Upper lobe of right lung (tissue), 1 donor: ENCODE measurements around the gene F3. TPM values are rescaled to one million over a fixed set of nuclear protein-coding genes. Genes with fewer than 3 reads are reported as not detected.

ENCODE experiments used
- ATAC-seq: fragments of 200-7000 bp; cut with Tn5 transposase; one replicate; pipeline ENCODE4 v1.9.1; 2020; ENCODE audit warnings: mild to moderate bottlenecking, moderate library complexity
- DNase-seq: peaks from one replicate; pipeline ENCODE4 v3.0.0-alpha.2; 2020
- H3K27ac ChIP-seq: fragments of 200-600 bp; one replicate; pipeline ENCODE4 v1.8.0; 2022
- H3K27me3 ChIP-seq: fragments of 200-600 bp; one replicate; pipeline ENCODE4 v1.8.0; 2022; ENCODE audit warnings: mild to moderate bottlenecking
- H3K36me3 ChIP-seq: fragments of 200-600 bp; one replicate; pipeline ENCODE4 v1.8.0; 2022
- H3K4me1 ChIP-seq: fragments of 200-600 bp; one replicate; pipeline ENCODE4 v1.8.0; 2022
- H3K4me3 ChIP-seq: fragments of 200-600 bp; one replicate; pipeline ENCODE4 v1.8.0; 2022; ENCODE audit warnings: mild to moderate bottlenecking
- H3K9me3 ChIP-seq: fragments of 200-600 bp; one replicate; pipeline ENCODE4 v1.8.0; 2022
- intact Hi-C: fragments of 100-400 bp; cut with DNase I; formaldehyde crosslinking; loops from one replicate; pipeline ENCODE4 v1.11.0; 2022
- total RNA-seq: library from RNA; stranded (reverse); fragmentation: NEBNext Ultra II Directional; extraction: Animal tissue kit (Norgen Biotek cat#: 25700); gene quantifications from one replicate; pipeline ENCODE4 v1.2.1, GENCODE V29; 2021
- TF ChIP-seq, protein P1 (sequence below): fragments of 200-600 bp; IDR thresholded peaks from one replicate; pipeline ENCODE4 v1.8.0; 2022; ENCODE audit warnings: antibody characterized with exemption
- donor health status: DM: no; HTN: yes; CAD: no; lungs with severe emphysema.

Gene F3
- total RNA-seq, 1 donor from 2014 or later = 113 TPM

- H3K27ac ChIP-seq = no peak overlapping the region
- H3K4me1 ChIP-seq = peaks cover 20% of the 10 kb centered on the region
- no peaks in the 10 kb centered on the region for H3K36me3 ChIP-seq
- no peaks in the 10 kb centered on the region for H3K27me3 ChIP-seq
- no peak for ATAC-seq
- TF ChIP-seq, protein P1, sequence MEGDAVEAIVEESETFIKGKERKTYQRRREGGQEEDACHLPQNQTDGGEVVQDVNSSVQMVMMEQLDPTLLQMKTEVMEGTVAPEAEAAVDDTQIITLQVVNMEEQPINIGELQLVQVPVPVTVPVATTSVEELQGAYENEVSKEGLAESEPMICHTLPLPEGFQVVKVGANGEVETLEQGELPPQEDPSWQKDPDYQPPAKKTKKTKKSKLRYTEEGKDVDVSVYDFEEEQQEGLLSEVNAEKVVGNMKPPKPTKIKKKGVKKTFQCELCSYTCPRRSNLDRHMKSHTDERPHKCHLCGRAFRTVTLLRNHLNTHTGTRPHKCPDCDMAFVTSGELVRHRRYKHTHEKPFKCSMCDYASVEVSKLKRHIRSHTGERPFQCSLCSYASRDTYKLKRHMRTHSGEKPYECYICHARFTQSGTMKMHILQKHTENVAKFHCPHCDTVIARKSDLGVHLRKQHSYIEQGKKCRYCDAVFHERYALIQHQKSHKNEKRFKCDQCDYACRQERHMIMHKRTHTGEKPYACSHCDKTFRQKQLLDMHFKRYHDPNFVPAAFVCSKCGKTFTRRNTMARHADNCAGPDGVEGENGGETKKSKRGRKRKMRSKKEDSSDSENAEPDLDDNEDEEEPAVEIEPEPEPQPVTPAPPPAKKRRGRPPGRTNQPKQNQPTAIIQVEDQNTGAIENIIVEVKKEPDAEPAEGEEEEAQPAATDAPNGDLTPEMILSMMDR = no peak
- intact Hi-C loops = no loop called here
- no peaks in the 10 kb centered on the region for H3K9me3 ChIP-seq
- DNase-seq = no peak
- no peak overlapping the region for H3K4me3 ChIP-seq
Observed at GRCh38 chr1:94549706-94550105, 8.1 kb upstream of the F3 start.

- Histone ChIP-seq H3K4me3 (no peak overlapping the region), H3K4me1 (peaks cover 32% of the 10 kb centered on the region), H3K27me3 (no peaks in the 10 kb centered on the region), H3K9me3 (no peaks in the 10 kb centered on the region), H3K36me3 (no peaks in the 10 kb centered on the region), H3K27ac (no peak overlapping the region)
- intact Hi-C loops = no loop called here
- TF ChIP-seq, protein P1 = no peak
- DNase-seq = no peak
- no peak for ATAC-seq
Observed at GRCh38 chr1:94544706-94545490, 3.3 kb upstream of the F3 start.

DNA sequence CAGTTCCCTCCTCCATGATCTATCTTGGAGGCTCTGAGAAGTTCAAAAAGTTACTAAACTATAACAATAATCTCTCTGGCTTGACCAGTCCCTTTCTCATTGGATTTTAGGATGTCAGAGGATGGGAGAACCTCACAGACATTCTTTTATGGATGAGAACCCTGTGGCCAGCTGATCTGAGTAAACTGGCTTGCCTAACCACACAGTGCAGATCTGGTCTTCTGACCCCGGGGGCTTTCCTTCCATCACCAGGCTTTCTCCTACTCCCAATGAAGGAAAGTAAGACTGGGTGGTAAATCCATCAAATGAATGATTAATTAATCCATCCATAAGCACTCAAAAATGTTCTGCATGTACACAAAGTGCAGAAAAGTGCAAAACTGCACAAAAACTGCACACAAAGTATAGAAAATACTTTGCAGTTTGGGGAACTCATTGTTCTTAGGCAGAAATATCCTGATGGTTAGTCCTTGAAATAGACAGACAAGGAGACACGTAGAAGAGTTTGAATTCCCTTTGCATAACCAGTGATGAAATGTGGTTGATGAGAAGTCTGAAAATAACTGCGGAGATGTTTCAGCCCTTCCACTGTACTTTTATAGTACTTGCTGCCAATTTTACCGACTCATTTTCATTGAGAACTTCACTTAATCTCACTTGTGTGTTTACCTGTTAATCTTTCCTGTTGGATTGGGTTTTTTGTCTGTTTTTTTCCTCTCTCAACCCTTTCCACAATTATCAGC is 2.5 kb upstream of the F3 start:
- peaks cover 32% of the 10 kb centered on the region for H3K4me1 ChIP-seq

GRCh38 chr1:94543001-94543400 is 1.4 kb upstream of the F3 start:
- ATAC-seq (no peak), DNase-seq (no peak)
- Histone ChIP-seq H3K4me3 (peak overlapping the region; percentile 85), H3K9me3 (no peaks in the 10 kb centered on the region), H3K4me1 (peaks cover 32% of the 10 kb centered on the region), H3K27me3 (no peaks in the 10 kb centered on the region), H3K27ac (peak overlapping the region; percentile 91), H3K36me3 (no peaks in the 10 kb centered on the region)
- intact Hi-C loops = no loop called here
- TF ChIP-seq, protein P1 = no peak

More for the DNA sequence above, 2.5 kb upstream of the F3 start:
- TF ChIP-seq, protein P1 = no peak
- no peak for ATAC-seq
- intact Hi-C loops = no loop called here
- H3K27ac ChIP-seq = no peak overlapping the region
- no peaks in the 10 kb centered on the region for H3K9me3 ChIP-seq
- no peaks in the 10 kb centered on the region for H3K27me3 ChIP-seq
- no peak for DNase-seq
- H3K36me3 ChIP-seq = no peaks in the 10 kb centered on the region
- no peak overlapping the region for H3K4me3 ChIP-seq

DNA sequence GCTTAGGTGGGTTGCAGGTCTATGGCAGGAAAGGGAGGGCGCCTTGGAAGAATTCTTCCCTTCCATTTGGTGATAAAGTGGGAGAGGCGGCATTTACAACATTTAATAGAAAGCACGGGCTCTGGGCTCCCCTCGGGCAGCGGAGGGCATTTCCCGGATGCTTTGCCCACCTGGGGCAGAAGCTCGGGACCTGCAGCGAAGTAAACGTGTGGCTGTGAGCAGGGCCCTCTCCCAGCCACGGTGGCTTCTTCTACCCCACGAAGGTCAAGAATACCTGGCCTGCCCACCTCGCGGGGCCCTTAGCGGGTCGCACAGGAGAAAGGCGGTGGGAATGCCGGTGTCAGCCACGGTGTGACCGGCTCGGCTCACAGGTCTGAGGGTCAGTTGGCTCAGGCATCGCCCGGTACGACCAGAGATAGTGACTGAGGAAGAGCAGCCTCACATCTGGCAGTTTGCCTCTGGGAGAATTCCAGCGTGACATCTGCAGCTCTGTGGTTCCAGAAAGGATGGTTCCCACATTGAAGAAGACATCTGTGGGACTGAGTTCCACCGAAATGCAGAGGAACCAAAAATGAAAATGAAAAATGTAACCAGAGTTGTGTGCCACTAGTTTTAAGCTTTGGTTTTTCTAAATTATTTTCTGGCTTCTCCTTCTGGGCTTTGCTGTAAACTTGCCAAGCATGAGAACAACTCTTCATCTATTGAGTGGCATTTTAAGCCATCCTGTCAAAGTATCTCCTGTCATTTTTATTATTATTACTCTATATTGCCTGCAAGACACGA is 720 bp upstream of the F3 start:
- peak overlapping the region; percentile 85 for H3K4me3 ChIP-seq
- DNase-seq = peak; percentile 70
- no peaks in the 10 kb centered on the region for H3K36me3 ChIP-seq
- peaks cover 32% of the 10 kb centered on the region for H3K4me1 ChIP-seq
- H3K27me3 ChIP-seq = no peaks in the 10 kb centered on the region
- intact Hi-C loops = no loop called here
- no peaks in the 10 kb centered on the region for H3K9me3 ChIP-seq
- ATAC-seq = peak; percentile 4
- peak overlapping the region; percentile 91 for H3K27ac ChIP-seq
- TF ChIP-seq, protein P1 = no peak
